MCF 10A (cell line): ENCODE results near the gene FKBP8. TPM values are rescaled to one million over a fixed set of nuclear protein-coding genes. Genes with fewer than 3 reads are reported as not detected.

Experiments
- BruUV-seq: library from RNA; stranded (reverse); fragments of 400-500 nt; replicated peaks from 2 replicates; lab custom pipeline; 2021; lab: Mats Ljungman, UMichigan
- CTCF ChIA-PET: fragments of 300-600 bp; sonication (Branson Sonifier 250); formaldehyde crosslinking; extraction: SDS; loops from one replicate; lab custom pipeline; 2021; ENCODE audit warnings: antibody characterized with exemption, inconsistent platforms; lab: Yijun Ruan, JAX
- POLR2A ChIA-PET: fragments of 300-600, 350-650 bp; sonication (Branson Sonifier 250); formaldehyde crosslinking; extraction: SDS; loops from one replicate; lab custom pipeline; 2020; ENCODE audit warnings: antibody characterized with exemption, inconsistent platforms; lab: Yijun Ruan, JAX
- DNase-seq: peaks from one replicate; pipeline ENCODE4 v3.0.0-alpha.2; 2018; ENCODE audit not compliant: unreplicated experiment
- H3K27ac Mint-ChIP-seq: one replicate; pipeline ENCODE4 v1.8.0; 2022; ENCODE audit warnings: mild to moderate bottlenecking, low read depth, mixed read lengths; ENCODE audit not compliant: unreplicated experiment
- H3K27me3 Mint-ChIP-seq: one replicate; pipeline ENCODE4 v1.8.0; 2022; ENCODE audit warnings: mixed read lengths; ENCODE audit not compliant: insufficient read depth, unreplicated experiment
- H3K36me3 Mint-ChIP-seq: one replicate; pipeline ENCODE4 v1.8.0; 2022; ENCODE audit warnings: mild to moderate bottlenecking, moderate library complexity, mixed read lengths; ENCODE audit not compliant: insufficient read depth, unreplicated experiment
- H3K4me1 Mint-ChIP-seq: one replicate; pipeline ENCODE4 v1.8.0; 2022; ENCODE audit warnings: mixed read lengths; ENCODE audit not compliant: insufficient read depth, unreplicated experiment
- H3K4me3 Mint-ChIP-seq: one replicate; pipeline ENCODE4 v1.8.0; 2022; ENCODE audit warnings: mild to moderate bottlenecking, moderate library complexity, mixed read lengths; ENCODE audit not compliant: unreplicated experiment
- H3K9me3 Mint-ChIP-seq: one replicate; pipeline ENCODE4 v1.8.0; 2022; ENCODE audit warnings: mixed read lengths; ENCODE audit not compliant: unreplicated experiment
- CTCF ChIP-seq: fragments of 200-600 bp; IDR thresholded peaks from one replicate; pipeline ENCODE4 v1.8.0; 2022; ENCODE audit warnings: antibody characterized with exemption, mild to moderate bottlenecking; ENCODE audit not compliant: unreplicated experiment
- intact Hi-C: fragments of 100-400 bp; cut with micrococcal nuclease; formaldehyde crosslinking; loops from 2 replicates; pipeline ENCODE4 v1.14.1; 2022
- total RNA-seq: library from RNA; stranded (reverse); gene quantifications from 2 replicates; pipeline ENCODE4 v1.2.3, GENCODE V29; 2022

Gene FKBP8
- total RNA-seq, 1 experiment from 2014 or later: 154 TPM

GRCh38 chr19:18533058-18533457 lies 10.3 kb downstream of the FKBP8 start:
- BruUV-seq: no TSS peak

GRCh38 chr19:18532168-18532890 lies 11.0 kb downstream of the FKBP8 start:
- no peak for TF ChIP-seq CTCF
- peaks cover 32% of the 10 kb centered on the region for H3K36me3 Mint-ChIP-seq
- ChIA-PET CTCF (interaction anchor here (1.1 to 1.2 kb wide), 2 partner anchors 13 to 65 kb away, joined by 3 read pairs; no protein-coding TSS in a partner anchor), POLR2A (interaction anchor here (2.6 kb wide), 1 partner anchor 9 kb away, joined by 7 read pairs; no protein-coding TSS in a partner anchor)
- intact Hi-C loops: no loop called here
- DNase-seq: no peak
- BruUV-seq: no TSS peak
- H3K4me3 Mint-ChIP-seq: no peak overlapping the region
- H3K27me3 Mint-ChIP-seq: no peaks in the 10 kb centered on the region
- no peaks in the 10 kb centered on the region for H3K9me3 Mint-ChIP-seq
- no peak overlapping the region for H3K27ac Mint-ChIP-seq
- peaks cover 4% of the 10 kb centered on the region for H3K4me1 Mint-ChIP-seq

More at GRCh38 chr19:18533058-18533457, 10.3 kb downstream of the FKBP8 start:
- H3K27me3 Mint-ChIP-seq: no peaks in the 10 kb centered on the region
- no peak overlapping the region for H3K4me3 Mint-ChIP-seq
- peaks cover 32% of the 10 kb centered on the region for H3K36me3 Mint-ChIP-seq
- H3K4me1 Mint-ChIP-seq: peaks cover 4% of the 10 kb centered on the region
- no peak for DNase-seq
- H3K9me3 Mint-ChIP-seq: no peaks in the 10 kb centered on the region
- intact Hi-C loops: no loop called here
- H3K27ac Mint-ChIP-seq: no peak overlapping the region
- POLR2A ChIA-PET: interaction anchor here (2.6 kb wide), 1 partner anchor 10 kb away, joined by 7 read pairs; no protein-coding TSS in a partner anchor
- TF ChIP-seq CTCF: no peak
- CTCF ChIA-PET: interaction anchor here (0.5 to 1.2 kb wide), 3 partner anchors 13 to 76 kb away, joined by 3 read pairs; no protein-coding TSS in a partner anchor

- no peaks in the 10 kb centered on the region for H3K27me3 Mint-ChIP-seq
- ChIA-PET POLR2A (interaction anchor here (2.6 kb wide), 1 partner anchor 8 kb away, joined by 7 read pairs; no protein-coding TSS in a partner anchor), CTCF (interaction anchor here (0.7 kb wide), 1 partner anchor 145 kb away, joined by 3 read pairs; no protein-coding TSS in a partner anchor)
- H3K9me3 Mint-ChIP-seq: no peaks in the 10 kb centered on the region
- no peak overlapping the region for H3K27ac Mint-ChIP-seq
- intact Hi-C loops: no loop called here
- no peak for DNase-seq
- H3K4me3 Mint-ChIP-seq: no peak overlapping the region
- peaks cover 4% of the 10 kb centered on the region for H3K4me1 Mint-ChIP-seq
- BruUV-seq: no TSS peak
- peaks cover 26% of the 10 kb centered on the region for H3K36me3 Mint-ChIP-seq
- no peak for TF ChIP-seq CTCF
These were observed 11.9 kb downstream of the FKBP8 start for GRCh38 chr19:18531485-18531884.

- H3K4me3 Mint-ChIP-seq: no peak overlapping the region
- intact Hi-C loops: no loop called here
- no peak for TF ChIP-seq CTCF
- H3K27me3 Mint-ChIP-seq: no peaks in the 10 kb centered on the region
- no TSS peak for BruUV-seq
- CTCF ChIA-PET: interaction anchor here (0.7 kb wide), 1 partner anchor 13 kb away, joined by 4 read pairs; no protein-coding TSS in a partner anchor
- POLR2A ChIA-PET: interaction anchor here (0.7 to 1.3 kb wide), 2 partner anchors 16 to 42 kb away, joined by 3 to 7 read pairs; partner anchors contain the start of gene UBA52
- H3K27ac Mint-ChIP-seq: no peak overlapping the region
- H3K4me1 Mint-ChIP-seq: peaks cover 7% of the 10 kb centered on the region
- peaks cover 16% of the 10 kb centered on the region for H3K36me3 Mint-ChIP-seq
- DNase-seq: no peak
- H3K9me3 Mint-ChIP-seq: no peaks in the 10 kb centered on the region
These were observed 13.6 kb downstream of the FKBP8 start for GRCh38 chr19:18529782-18530181.
